ENCODE measurements around the gene IRAK1.

IRAK1 gene

DNA sequence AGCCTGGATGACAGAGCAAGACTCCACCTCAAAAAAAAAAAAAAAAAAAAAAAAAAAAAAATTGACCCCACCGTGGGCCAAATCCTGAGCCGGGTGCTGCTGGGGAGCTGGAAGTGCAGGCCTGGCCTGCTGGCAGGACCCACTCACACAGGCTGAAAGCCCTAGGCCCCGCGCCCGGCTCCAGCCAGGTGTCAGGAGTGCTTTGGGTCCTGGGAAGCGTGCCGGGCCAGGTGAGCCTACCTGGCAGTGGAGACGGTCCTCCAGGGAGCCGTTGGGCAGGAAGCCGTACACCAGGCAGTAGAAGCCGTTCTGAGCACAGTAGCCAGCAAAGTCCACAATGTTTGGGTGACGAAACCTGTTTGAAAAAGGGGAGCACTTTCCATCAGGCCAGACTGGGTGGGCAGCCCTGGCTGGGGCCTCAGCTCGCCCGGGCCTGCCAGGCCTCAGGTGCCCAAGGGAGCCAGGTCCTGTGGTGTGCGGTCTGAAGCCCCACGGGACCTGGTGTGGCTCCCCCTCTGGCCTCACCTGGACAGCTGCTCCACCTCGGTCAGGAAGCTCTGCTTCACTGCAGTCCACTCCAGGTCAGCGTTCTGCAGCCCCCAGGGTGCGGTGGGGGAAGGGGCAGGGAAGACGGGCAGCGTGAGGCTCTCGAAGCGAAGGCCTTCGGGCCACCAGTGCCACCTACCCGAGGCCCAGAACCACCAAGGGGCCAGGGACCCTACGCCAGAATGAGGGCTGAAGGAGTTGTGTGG lies 1.8 kb downstream of the IRAK1 start:
- H3K36me3 ChIP-seq (ENCODE audit: control insufficient read depth, low read depth, low read length), result peaks cover 12% of the 10 kb centered on the region
- H3K4me3 ChIP-seq (ENCODE audit: low read length), result no peak overlapping the region
- H3K9ac ChIP-seq (ENCODE audit: low read length), result no peak overlapping the region
- peaks cover 3% of the 10 kb centered on the region for H3K4me1 ChIP-seq (ENCODE audit: control insufficient read depth, low read depth, low read length)
- H3K27ac ChIP-seq (ENCODE audit: low read length), result no peak overlapping the region
- H3K27me3 ChIP-seq (ENCODE audit: control insufficient read depth, insufficient read depth, low read length), result no peaks in the 10 kb centered on the region
- H3K9me3 ChIP-seq (ENCODE audit: control insufficient read depth, low read depth, low read length), result peaks cover 5% of the 10 kb centered on the region

DNA sequence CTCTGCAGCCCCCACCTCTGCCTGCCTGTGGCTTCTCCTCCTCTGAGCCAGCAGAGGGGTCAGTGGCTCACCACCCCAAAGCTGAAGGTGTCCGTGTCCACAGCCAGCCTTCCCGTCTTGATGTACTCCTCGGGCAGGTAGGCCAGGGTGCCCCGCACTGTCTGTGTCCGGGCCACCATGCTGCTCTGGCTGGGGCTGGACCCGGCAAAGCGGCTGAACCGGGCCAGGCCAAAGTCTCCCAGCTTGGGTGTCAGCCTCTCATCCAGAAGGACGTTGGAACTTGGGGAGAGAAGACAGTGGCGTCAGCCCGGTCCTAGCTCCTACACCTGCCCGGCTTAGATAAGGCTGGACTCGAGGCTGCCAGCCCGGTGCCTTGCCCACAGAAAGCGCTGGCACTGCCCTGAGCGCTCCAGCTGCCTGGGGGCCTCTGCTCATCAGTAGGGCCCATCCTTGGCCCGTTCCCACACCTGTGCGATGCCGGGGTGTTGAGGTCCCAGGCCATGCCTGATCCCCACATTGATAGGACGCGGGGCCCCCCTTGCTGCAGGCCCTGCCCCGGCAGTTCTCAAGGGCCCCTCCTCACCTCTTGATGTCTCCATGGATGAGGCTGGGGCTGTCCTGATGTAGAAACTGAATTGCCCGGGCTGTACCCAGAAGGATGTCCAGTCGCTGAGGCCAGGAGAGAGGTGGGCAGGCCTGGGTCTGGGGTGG lies 3.2 kb downstream of the IRAK1 start:
- Histone ChIP-seq H3K4me1 (ENCODE audit: control insufficient read depth, low read depth, low read length) (peaks cover 3% of the 10 kb centered on the region), H3K27me3 (ENCODE audit: control insufficient read depth, insufficient read depth, low read length) (no peaks in the 10 kb centered on the region), H3K27ac (ENCODE audit: low read length) (no peak overlapping the region), H3K36me3 (ENCODE audit: control insufficient read depth, low read depth, low read length) (peaks cover 16% of the 10 kb centered on the region), H3K4me3 (ENCODE audit: low read length) (no peak overlapping the region), H3K9me3 (ENCODE audit: control insufficient read depth, low read depth, low read length) (peaks cover 5% of the 10 kb centered on the region), H3K9ac (ENCODE audit: low read length) (no peak overlapping the region)

DNA sequence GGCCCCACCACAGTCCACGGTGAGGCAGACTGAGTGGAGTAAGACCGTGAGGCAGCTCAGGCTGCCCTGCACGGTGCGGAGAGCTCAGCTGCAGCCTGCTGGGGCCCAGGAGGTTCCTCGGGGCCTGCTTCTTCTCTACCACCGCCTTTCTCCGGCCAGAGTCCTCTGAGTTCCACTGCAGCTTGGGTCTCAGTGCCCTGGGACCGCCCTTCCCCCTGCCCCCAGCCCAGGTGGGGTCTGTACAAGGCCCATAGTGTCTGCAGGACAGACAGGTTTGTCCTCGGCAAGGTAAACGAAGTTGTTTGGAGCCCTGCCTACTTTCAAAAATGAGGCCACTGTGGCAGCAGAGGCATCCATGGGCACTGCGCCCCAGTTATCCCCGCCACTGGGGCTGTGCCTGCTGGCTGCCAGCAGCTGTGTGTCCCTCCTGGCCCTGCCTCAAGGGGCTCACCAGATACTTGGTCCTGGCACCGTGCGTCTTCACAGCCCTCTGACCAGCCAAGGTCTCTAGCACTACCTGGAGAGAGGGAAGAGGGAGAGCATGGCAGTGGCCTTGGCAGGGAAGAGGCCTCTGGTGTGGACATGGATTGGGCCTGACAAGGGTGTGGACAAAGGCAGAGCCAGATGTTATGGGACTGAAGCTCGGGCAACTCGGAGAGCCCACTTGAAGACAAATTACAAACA lies 4.0 kb downstream of the IRAK1 start:
- Histone ChIP-seq H3K27ac (ENCODE audit: low read length) (no peak overlapping the region), H3K27me3 (ENCODE audit: control insufficient read depth, insufficient read depth, low read length) (no peaks in the 10 kb centered on the region), H3K36me3 (ENCODE audit: control insufficient read depth, low read depth, low read length) (peaks cover 16% of the 10 kb centered on the region), H3K9ac (ENCODE audit: low read length) (no peak overlapping the region), H3K4me1 (ENCODE audit: control insufficient read depth, low read depth, low read length) (peaks cover 3% of the 10 kb centered on the region), H3K9me3 (ENCODE audit: control insufficient read depth, low read depth, low read length) (no peaks in the 10 kb centered on the region), H3K4me3 (ENCODE audit: low read length) (no peak overlapping the region)

DNA sequence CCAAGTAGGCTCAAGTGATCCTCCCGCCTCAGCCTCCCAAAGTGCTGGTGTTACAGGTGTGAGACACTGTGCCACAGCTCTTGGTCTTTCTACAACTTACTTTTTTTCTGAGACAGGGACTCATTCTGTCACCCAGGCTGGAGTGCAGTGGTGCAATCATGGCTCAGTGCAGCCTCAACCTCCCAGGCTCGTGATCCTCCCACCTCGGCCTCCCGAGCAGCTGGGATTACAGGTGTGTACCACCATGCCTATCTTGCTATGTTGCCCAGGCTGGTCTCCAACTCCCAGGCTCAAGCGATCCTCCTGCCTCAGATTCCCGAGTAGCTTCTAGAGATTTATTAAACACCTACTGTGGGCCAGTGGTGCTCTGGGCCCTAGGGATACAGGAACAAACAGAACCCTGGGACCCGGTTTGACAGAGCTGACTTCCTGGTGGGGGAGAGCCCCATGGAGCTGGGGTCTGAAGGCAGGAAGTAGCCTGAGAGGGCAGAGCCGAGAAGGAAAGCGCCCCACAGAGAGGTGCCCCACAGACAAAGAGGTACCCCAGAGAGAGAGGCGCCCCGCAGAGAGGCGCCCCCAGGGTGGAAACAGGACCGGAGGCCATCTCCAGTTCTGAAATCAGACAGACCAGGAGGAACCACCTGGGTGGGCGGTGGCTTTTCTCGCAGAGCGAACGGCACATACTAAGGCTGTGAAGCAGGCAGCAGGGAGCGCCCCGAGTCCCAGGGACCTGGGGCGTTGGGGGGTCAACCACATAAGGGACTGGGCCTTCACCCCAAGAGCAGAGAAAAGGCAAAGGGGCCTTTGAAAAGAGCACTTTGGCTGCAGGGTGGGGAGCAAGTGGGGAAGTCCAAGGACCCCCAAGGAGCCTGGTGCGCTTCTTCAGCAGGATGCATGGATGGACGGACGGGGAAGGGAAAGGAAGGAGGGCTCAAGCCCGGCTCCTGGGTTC lies 5.0 kb downstream of the IRAK1 start:
- Histone ChIP-seq H3K9me3 (ENCODE audit: control insufficient read depth, low read depth, low read length) (no peaks in the 10 kb centered on the region), H3K4me3 (ENCODE audit: low read length) (no peak overlapping the region), H3K4me1 (ENCODE audit: control insufficient read depth, low read depth, low read length) (no peaks in the 10 kb centered on the region), H3K36me3 (ENCODE audit: control insufficient read depth, low read depth, low read length) (peaks cover 16% of the 10 kb centered on the region), H3K27me3 (ENCODE audit: control insufficient read depth, insufficient read depth, low read length) (no peaks in the 10 kb centered on the region), H3K27ac (ENCODE audit: low read length) (no peak overlapping the region), H3K9ac (ENCODE audit: low read length) (no peak overlapping the region)

DNA sequence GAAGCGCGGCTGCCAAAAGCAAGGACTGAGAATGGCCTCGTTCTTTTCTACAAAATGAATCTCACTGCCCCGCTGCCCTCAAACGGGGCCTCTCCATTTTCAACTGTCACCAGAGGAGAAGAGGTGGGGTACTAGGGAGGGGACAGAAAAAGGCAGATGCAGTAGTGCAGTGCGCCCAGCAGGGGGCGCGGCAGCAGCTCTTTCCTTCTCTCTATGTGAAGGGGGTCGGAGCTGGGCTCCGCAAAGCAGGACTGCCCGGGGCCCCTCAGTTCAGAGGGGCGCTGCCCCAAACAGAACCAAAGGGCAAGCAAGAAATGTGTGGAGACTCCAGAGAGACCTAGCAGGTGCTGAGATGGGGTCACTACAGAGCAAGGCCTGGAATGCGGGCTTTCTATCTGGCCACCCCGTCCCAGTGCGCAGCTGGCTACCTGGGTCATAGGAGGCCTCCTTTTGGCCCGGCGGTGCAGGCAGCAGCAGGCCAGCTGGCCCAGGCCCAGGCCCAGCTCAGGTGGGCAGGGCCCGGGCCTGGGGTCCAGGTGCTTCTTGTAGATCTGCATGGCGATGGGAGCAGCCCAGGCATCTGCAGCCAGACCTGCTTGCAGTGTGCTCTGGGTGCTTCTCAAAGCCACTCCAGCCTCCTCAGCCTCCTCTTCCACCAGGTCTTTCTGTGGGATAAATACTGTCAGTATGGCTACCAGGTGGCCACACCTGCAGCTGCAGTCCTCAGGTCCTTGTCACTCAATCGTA lies 5.9 kb downstream of the IRAK1 start:
- Histone ChIP-seq H3K36me3 (ENCODE audit: control insufficient read depth, low read depth, low read length) (peaks cover 16% of the 10 kb centered on the region), H3K27me3 (ENCODE audit: control insufficient read depth, insufficient read depth, low read length) (no peaks in the 10 kb centered on the region), H3K27ac (ENCODE audit: low read length) (no peak overlapping the region), H3K4me1 (ENCODE audit: control insufficient read depth, low read depth, low read length) (no peaks in the 10 kb centered on the region), H3K9ac (ENCODE audit: low read length) (no peak overlapping the region), H3K9me3 (ENCODE audit: control insufficient read depth, low read depth, low read length) (no peaks in the 10 kb centered on the region), H3K4me3 (ENCODE audit: low read length) (no peak overlapping the region)

DNA sequence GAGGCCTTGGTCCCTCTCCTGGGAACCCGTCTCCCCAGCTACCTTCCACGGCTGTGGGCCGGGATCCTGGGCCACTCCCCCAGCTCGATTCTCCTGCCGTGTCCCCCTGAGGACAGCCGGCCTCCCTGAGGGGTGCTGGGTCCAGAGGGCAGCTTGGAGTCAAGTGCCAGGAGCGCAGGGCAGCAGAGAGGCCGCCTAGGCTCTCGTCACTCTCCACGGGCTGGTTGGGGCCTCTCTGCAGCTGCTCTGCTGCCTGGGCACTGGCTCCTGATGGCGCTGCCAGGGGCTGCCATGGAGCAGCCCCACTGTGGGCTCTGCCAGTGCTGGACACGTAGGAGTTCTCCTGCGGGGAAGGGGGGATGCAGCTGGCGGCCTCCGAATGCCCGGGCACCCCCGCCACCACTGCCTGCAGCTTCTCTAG lies 6.7 kb downstream of the IRAK1 start:
- H3K36me3 ChIP-seq (ENCODE audit: control insufficient read depth, low read depth, low read length), result peaks cover 16% of the 10 kb centered on the region
- H3K27ac ChIP-seq (ENCODE audit: low read length), result no peak overlapping the region
- no peak overlapping the region for H3K4me3 ChIP-seq (ENCODE audit: low read length)
- H3K9me3 ChIP-seq (ENCODE audit: control insufficient read depth, low read depth, low read length), result no peaks in the 10 kb centered on the region
- H3K4me1 ChIP-seq (ENCODE audit: control insufficient read depth, low read depth, low read length), result no peaks in the 10 kb centered on the region
- no peaks in the 10 kb centered on the region for H3K27me3 ChIP-seq (ENCODE audit: control insufficient read depth, insufficient read depth, low read length)
- no peak overlapping the region for H3K9ac ChIP-seq (ENCODE audit: low read length)

DNA sequence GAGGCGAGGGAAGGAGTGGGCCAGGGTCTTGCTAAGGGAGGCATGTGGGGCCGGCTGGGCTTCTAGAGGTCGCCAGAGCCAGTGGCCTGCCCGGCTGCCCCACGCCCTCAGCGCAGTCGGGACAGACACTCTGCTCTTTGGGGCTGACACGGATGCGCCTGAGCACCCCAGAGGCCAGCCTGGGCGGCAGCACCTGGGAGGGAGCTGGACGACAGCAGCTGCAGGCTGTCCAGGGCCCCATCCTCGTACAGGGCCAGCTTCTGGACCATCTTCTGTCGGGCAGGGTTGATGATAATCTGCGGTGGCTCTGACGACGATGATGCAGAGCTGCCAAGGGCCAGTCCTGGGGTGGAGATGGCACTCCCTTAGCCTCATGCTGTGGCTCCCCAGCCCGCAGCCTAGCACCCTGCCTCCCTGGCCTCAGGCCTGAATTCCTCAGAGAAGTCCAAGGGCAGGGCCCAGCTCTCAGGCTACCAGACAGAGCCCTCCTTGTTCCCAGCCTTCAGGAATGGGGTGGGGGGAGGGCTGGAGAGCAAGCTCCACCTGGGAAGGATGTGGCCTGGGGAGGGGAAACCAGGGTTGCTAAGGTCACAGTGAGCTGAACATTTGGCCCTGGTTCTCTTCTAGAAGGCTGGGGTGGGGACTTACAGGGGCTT lies 7.2 kb downstream of the IRAK1 start:
- H3K27me3 ChIP-seq (ENCODE audit: control insufficient read depth, insufficient read depth, low read length), result no peaks in the 10 kb centered on the region
- H3K27ac ChIP-seq (ENCODE audit: low read length), result no peak overlapping the region
- no peak overlapping the region for H3K4me3 ChIP-seq (ENCODE audit: low read length)
- no peaks in the 10 kb centered on the region for H3K9me3 ChIP-seq (ENCODE audit: control insufficient read depth, low read depth, low read length)
- peaks cover 16% of the 10 kb centered on the region for H3K36me3 ChIP-seq (ENCODE audit: control insufficient read depth, low read depth, low read length)
- no peaks in the 10 kb centered on the region for H3K4me1 ChIP-seq (ENCODE audit: control insufficient read depth, low read depth, low read length)
- no peak overlapping the region for H3K9ac ChIP-seq (ENCODE audit: low read length)

DNA sequence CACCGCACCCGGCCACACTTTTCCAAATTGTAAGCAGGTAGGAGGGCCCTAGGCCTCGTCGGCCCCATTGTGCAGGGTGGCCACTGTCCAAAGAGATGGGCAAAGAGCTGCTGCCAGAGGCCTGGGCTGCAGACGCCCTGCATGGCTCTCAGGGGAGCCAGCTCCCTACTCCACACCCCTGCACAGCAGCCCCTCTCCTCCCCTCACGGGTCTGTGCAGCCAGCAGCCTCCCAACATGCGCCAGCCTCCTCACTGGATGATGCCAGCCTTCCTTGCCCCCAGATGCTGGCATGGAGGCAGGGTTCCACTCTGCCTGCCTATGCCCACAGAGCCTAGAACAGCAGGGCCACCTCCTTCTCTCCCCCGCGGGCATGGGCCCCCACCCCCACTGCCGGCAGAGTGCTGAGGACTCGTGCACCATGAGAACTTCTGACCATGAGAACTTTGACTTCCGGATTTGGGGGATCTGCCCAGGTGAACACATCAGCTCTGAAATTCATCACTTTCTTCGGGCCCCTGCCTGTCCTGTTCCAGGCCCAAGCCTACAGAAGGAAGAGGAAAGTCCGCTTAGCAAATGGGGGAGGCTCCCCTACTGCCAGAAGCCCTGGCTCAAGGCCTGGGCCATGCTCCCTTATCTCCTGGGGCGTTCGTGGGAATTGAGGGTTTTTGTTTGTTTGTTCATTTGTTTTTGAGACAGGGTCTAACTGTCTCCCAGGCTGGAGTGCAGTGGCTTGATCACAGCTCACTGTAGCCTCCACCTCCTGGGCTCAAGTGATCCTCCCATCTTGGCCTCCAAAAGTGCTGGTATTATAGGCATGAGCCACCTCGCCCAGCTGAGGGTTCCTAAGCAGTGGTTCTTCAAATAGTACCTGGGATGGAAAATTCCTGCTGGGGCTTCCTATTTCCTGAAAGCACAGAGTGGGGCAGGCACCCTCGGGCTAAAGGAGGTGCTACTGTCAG lies 8.0 kb downstream of the IRAK1 start:
- Histone ChIP-seq H3K9me3 (ENCODE audit: control insufficient read depth, low read depth, low read length) (no peaks in the 10 kb centered on the region), H3K27ac (ENCODE audit: low read length) (no peak overlapping the region), H3K4me1 (ENCODE audit: control insufficient read depth, low read depth, low read length) (no peaks in the 10 kb centered on the region), H3K27me3 (ENCODE audit: control insufficient read depth, insufficient read depth, low read length) (no peaks in the 10 kb centered on the region), H3K9ac (ENCODE audit: low read length) (no peak overlapping the region), H3K36me3 (ENCODE audit: control insufficient read depth, low read depth, low read length) (peaks cover 11% of the 10 kb centered on the region), H3K4me3 (ENCODE audit: low read length) (no peak overlapping the region)

DNA sequence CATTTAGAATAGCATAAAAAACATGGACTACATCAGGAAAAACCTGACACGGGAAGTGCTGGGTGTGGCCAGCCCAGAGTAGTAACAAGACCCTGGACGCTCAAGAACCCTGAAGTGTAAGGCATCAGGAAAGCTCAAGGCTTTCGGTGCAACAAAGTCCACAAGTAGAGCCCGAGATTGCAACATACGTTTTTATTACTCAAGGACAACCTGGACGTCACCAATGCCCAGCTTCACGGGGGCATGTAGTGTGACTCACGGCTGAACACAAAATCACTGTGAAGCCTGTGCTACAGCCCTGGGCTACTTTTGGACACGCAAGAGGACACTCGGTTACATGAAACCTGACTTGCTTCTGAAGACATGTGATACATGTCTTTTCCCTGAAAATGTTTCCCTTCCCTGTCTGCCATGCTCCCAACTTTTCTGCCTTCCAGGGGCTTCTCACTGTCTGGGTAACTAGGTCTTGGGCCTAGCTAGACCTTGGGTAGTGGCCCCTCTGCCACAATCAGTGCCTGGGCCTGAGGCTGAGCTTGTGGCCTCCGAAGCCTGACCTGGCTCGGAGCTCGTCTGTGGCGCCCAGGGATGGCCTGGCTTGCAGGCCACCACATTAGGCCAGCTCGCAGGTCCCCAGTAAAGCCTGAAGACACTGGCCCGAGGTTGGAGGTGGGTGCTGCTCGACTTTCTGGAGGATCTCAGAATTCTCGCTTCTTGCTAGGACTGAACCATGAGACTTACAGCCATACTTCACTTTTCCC lies 9.2 kb downstream of the IRAK1 start:
- Histone ChIP-seq H3K4me3 (ENCODE audit: low read length) (no peak overlapping the region), H3K4me1 (ENCODE audit: control insufficient read depth, low read depth, low read length) (no peaks in the 10 kb centered on the region), H3K36me3 (ENCODE audit: control insufficient read depth, low read depth, low read length) (peaks cover 4% of the 10 kb centered on the region), H3K27ac (ENCODE audit: low read length) (no peak overlapping the region), H3K9me3 (ENCODE audit: control insufficient read depth, low read depth, low read length) (peaks cover 5% of the 10 kb centered on the region), H3K9ac (ENCODE audit: low read length) (no peak overlapping the region), H3K27me3 (ENCODE audit: control insufficient read depth, insufficient read depth, low read length) (no peaks in the 10 kb centered on the region)
